Endothelial cell of umbilical vein (primary cell): ENCODE data around the gene HMG20A.

Experiments used
- CTCF ChIP-seq, 2 donors: IDR thresholded peaks; 1 replicate in 1 of 2; 2 replicates in 1 of 2; pipeline ENCODE4 v1.5.1; 2011; ENCODE audit warnings: low read length in 2 of 2, mild to moderate bottlenecking in 2 of 2, moderate library complexity in 2 of 2, control low read depth in 1 of 2, inconsistent platforms in 1 of 2, low read depth in 1 of 2; ENCODE audit not compliant: insufficient read depth in 1 of 2; ENCODE audit errors: extremely low read depth in 1 of 2
- POLR2A ChIP-seq: IDR thresholded peaks from 2 replicates; pipeline ENCODE4 v1.6.1; 2012; ENCODE audit warnings: low read depth, mild to moderate bottlenecking, control low read depth, low read length

GRCh38 chr15:77393471-77393840, 27.2 kb upstream of the HMG20A start:
- TF ChIP-seq CTCF (IDR thresholded peaks at IDR 0.05; ENCODE audit: extremely low read depth in 1 of 2, insufficient read depth in 1 of 2, low read depth in 1 of 2, low read length in 2 of 2) (no peak), POLR2A (no peak)
